ENCODE data around the gene SPANXC. TPM values are rescaled to one million over a fixed set of nuclear protein-coding genes. Genes with fewer than 3 reads are reported as not detected.
"Not testable (repeated sequence)": the region's sequence is repeated elsewhere in the genome, so short reads cannot be mapped to it uniquely, and the experiment has no call there.

The SPANXC gene
- not detected for total RNA-seq

- H3K27ac ChIP-seq; H3K4me3 ChIP-seq; H3K4me1 ChIP-seq; H3K9me3 ChIP-seq; H3K27me3 ChIP-seq; DNase-seq (ENCODE audit: low spot score); H3K36me3 ChIP-seq: not testable (repeated sequence)
Observed at GRCh38 chrX:141242417-141242816, at the start of gene SPANXC. Gene SPANXC (minus strand): TSS chrX:141242517. CDS start chrX:141242457, 60 bp downstream.

- DNase-seq (ENCODE audit: low spot score): no peak
Observed at GRCh38 chrX:141279476-141279875, 37.2 kb upstream of the SPANXC start.

DNA sequence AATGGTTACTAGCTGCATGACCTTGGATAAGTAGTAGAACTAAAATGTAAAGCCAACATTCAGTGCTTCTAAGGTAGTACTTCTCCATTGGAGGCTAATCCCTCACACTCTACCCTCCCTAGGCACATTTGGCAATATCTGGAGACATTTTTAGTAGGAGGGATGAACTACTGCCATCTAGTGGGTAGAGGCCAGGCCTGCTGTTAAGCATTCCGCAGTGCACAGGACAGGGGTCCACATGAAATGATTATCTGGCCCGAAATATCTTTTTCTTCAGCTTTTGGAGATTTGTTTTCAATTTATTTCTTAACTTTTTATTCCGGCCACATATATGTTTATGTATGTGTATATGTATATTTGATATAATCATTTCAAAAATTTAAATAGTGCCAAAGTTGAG is 36.0 kb upstream of the SPANXC start:
- no peak overlapping the region for H3K27ac ChIP-seq
- no peak for DNase-seq (ENCODE audit: low spot score)
- no peaks in the 10 kb centered on the region for H3K4me1 ChIP-seq
- no peaks in the 10 kb centered on the region for H3K27me3 ChIP-seq
- H3K9me3 ChIP-seq: no peaks in the 10 kb centered on the region
- no peaks in the 10 kb centered on the region for H3K36me3 ChIP-seq
- no peak overlapping the region for H3K4me3 ChIP-seq
- TF ChIP-seq CTCF (IDR thresholded peaks at IDR 0.05): peak in 1 of 2 donors; percentile 54

More at GRCh38 chrX:141279476-141279875, 37.2 kb upstream of the SPANXC start:
- no peaks in the 10 kb centered on the region for H3K27me3 ChIP-seq
- H3K36me3 ChIP-seq: no peaks in the 10 kb centered on the region
- H3K27ac ChIP-seq: no peak overlapping the region
- TF ChIP-seq CTCF (IDR thresholded peaks at IDR 0.05): no peak
- H3K4me3 ChIP-seq: no peak overlapping the region
- H3K4me1 ChIP-seq: no peaks in the 10 kb centered on the region
- no peaks in the 10 kb centered on the region for H3K9me3 ChIP-seq

GRCh38 chrX:141258080-141258479 is 15.8 kb upstream of the SPANXC start:
- TF ChIP-seq CTCF (IDR thresholded peaks at IDR 0.05): no peak
- no peak for DNase-seq (ENCODE audit: low spot score)
- Histone ChIP-seq H3K36me3 (no peaks in the 10 kb centered on the region), H3K4me3 (no peak overlapping the region), H3K27ac (no peak overlapping the region), H3K4me1 (no peaks in the 10 kb centered on the region), H3K27me3 (no peaks in the 10 kb centered on the region), H3K9me3 (no peaks in the 10 kb centered on the region)

DNA sequence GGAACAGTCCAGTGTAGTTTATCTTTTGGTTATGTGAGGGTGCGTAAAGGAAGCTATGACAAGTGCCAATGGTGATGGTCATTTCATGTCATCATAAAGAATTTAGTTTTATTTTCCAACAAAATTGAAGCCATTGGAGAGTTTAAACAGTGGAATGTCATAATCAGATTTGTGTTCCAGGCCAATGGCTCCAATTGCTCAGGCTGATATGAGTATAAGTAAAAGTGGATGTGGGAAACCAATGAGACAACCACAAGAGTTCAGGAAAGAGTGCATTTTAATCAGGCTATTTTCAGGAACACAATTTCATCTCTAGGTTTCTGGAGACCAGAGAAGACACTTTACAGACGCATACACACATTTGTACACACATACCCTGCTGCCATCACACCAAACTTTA is 20.7 kb downstream of the SPANXC start:
- TF ChIP-seq CTCF (IDR thresholded peaks at IDR 0.05): no peak
- no peak for DNase-seq (ENCODE audit: low spot score)
- Histone ChIP-seq H3K4me3 (no peak overlapping the region), H3K4me1 (no peaks in the 10 kb centered on the region), H3K27me3 (no peaks in the 10 kb centered on the region), H3K27ac (no peak overlapping the region), H3K9me3 (no peaks in the 10 kb centered on the region), H3K36me3 (no peaks in the 10 kb centered on the region)

DNA sequence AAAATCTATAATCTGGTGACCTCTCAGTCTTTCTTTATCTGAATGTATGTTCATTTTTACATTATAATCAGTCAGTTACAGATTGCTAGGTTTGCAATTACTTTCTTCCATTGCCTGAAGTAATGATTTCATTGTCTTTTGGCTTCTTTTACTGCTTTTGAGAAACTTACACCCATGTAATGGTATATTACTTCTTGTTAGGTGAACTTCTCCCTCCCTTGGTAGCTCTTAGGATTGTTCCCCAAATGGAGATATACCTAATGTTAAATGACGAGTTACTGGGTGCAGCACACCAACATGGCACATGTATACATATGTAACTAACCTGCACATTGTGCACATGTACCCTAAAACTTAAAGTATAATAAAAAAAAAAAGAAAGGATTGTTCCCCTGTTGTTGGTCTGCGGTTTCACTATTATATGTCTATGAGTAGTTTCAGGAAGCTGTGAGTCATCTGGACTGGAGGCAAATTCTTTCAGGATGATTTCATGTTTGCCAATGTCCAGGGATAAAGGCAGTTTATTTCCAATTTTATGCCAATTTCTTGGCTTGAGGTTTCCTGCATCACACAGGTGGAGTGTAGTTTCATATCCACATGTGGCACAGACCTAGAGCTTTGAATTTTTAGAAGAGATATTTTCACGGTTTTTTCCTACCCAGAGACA is 21.8 kb downstream of the SPANXC start:
- Histone ChIP-seq H3K27ac (no peak overlapping the region), H3K36me3 (no peaks in the 10 kb centered on the region), H3K9me3 (no peaks in the 10 kb centered on the region), H3K4me1 (no peaks in the 10 kb centered on the region), H3K4me3 (no peak overlapping the region), H3K27me3 (no peaks in the 10 kb centered on the region)
- TF ChIP-seq CTCF (IDR thresholded peaks at IDR 0.05): no peak
- no peak for DNase-seq (ENCODE audit: low spot score)
